Hematopoietic multipotent progenitor cell treated with erythropoietin and hydrocortisone succinate and interleukin-3 and kit ligand, for 4 days (in vitro differentiated cells): ENCODE measurements around the gene ATRX.
A peak's percentile ranks its signal among the peaks of the same experiment; 100 is the strongest.
"Not testable (repeated sequence)": the region's sequence is repeated elsewhere in the genome, so short reads cannot be mapped to it uniquely, and the experiment has no call there.

Experiments
- DNase-seq: peaks from one replicate; pipeline ENCODE4 v3.0.0-alpha.2; 2015

ATRX gene

GRCh38 chrX:77785486-77786364 lies at the start of gene ATRX:
ATRX (minus strand) TSS chrX:77786216; CDS start chrX:77786001, 215 bp downstream.
- DNase-seq, result peak; percentile 94

- not testable (repeated sequence) for DNase-seq
Measured at GRCh38 chrX:77831544-77831943, 45.5 kb upstream of the ATRX start.

- not testable (repeated sequence) for DNase-seq
Measured at GRCh38 chrX:77821989-77822388, 36.0 kb upstream of the ATRX start.

- no peak for DNase-seq
Measured at GRCh38 chrX:77820091-77820727, 34.2 kb upstream of the ATRX start.

GRCh38 chrX:77814210-77814609 lies 28.2 kb upstream of the ATRX start:
- no peak for DNase-seq

GRCh38 chrX:77802201-77802600 lies 16.2 kb upstream of the ATRX start:
- DNase-seq, result no peak

GRCh38 chrX:77795124-77795523 lies 9.1 kb upstream of the ATRX start:
- peak; percentile 13 for DNase-seq

- DNase-seq, result no peak
Measured at GRCh38 chrX:77793946-77794345, 7.9 kb upstream of the ATRX start.

- DNase-seq, result peak; percentile 82
Measured at GRCh38 chrX:77788050-77788449, 2.0 kb upstream of the ATRX start.

GRCh38 chrX:77786365-77786680 lies 307 bp upstream of the ATRX start:
- no peak for DNase-seq

GRCh38 chrX:77779695-77780094 lies 6.3 kb downstream of the ATRX start:
- DNase-seq, result no peak

- peak; percentile 29 for DNase-seq
Measured at GRCh38 chrX:77776659-77777058, 9.4 kb downstream of the ATRX start.

GRCh38 chrX:77771601-77772000 lies 14.4 kb downstream of the ATRX start:
- DNase-seq, result peak; percentile 27

GRCh38 chrX:77768787-77769186 lies 17.2 kb downstream of the ATRX start:
- DNase-seq, result no peak

GRCh38 chrX:77766212-77766611 lies 19.8 kb downstream of the ATRX start:
- DNase-seq, result not testable (repeated sequence)

- DNase-seq, result no peak
Measured at GRCh38 chrX:77755561-77755960, 30.5 kb downstream of the ATRX start.

- not testable (repeated sequence) for DNase-seq
Measured at GRCh38 chrX:77753942-77754341, 32.1 kb downstream of the ATRX start.

GRCh38 chrX:77749695-77750094 lies 36.3 kb downstream of the ATRX start:
- DNase-seq, result no peak

- no peak for DNase-seq
Measured at GRCh38 chrX:77743720-77744119, 42.3 kb downstream of the ATRX start.

- DNase-seq, result no peak
Measured at GRCh38 chrX:77742788-77743476, 43.1 kb downstream of the ATRX start.

GRCh38 chrX:77740376-77740905 lies 45.6 kb downstream of the ATRX start:
- peak; percentile 7 for DNase-seq

- DNase-seq, result no peak
Measured at GRCh38 chrX:77733342-77733741, 52.7 kb downstream of the ATRX start.

GRCh38 chrX:77731821-77732419 lies 54.1 kb downstream of the ATRX start:
- DNase-seq, result peak; percentile 12
